ENCODE measurements around the gene MAP3K20.

GRCh38 chr2:173191601-173192000 lies 116.0 kb downstream of the MAP3K20 start:
- no peak for TF ChIP-seq CTCF (conservative IDR thresholded peaks at IDR 0.05; ENCODE audit: low read depth, low read length)
- no peak for TF ChIP-seq EZH2 (IDR thresholded peaks at IDR 0.05; ENCODE audit: borderline replicate concordance, low read depth, low read length, poor library complexity, severe bottlenecking)

Measured in A673 (cell line).